ENCODE measurements around the gene PLEKHJ1.

- TF ChIP-seq CTCF (IDR thresholded peaks at IDR 0.05 in 2 of 3, conservative IDR thresholded peaks at IDR 0.05 in 1 of 3; ENCODE audit: insufficient read depth in 2 of 3, low read depth in 1 of 3, low read length in 3 of 3) (no peak), POLR2AphosphoS5 (IDR thresholded peaks at IDR 0.05; ENCODE audit: control insufficient read depth, insufficient read depth, low read depth, low read length) (no peak)
Measured at GRCh38 chr19:2277138-2277537, 41.0 kb upstream of the PLEKHJ1 start.

All from K562 (cell line).